Endothelial cell of umbilical vein (primary cell): ENCODE measurements around the gene MRGPRE. TPM values are rescaled to one million over a fixed set of nuclear protein-coding genes. Genes with fewer than 3 reads are reported as not detected.

Experiments used
- BruUV-seq: library from RNA; stranded (reverse); fragments of 400-500 nt; replicated peaks from 2 replicates; lab custom pipeline; 2021; lab: Mats Ljungman, UMichigan
- CTCF ChIA-PET: fragments of 300-600, 350-600 bp; sonication (Branson Sonifier 250); formaldehyde crosslinking; loops from one replicate; lab custom pipeline; 2021; ENCODE audit warnings: antibody characterized with exemption, inconsistent platforms; lab: Charles Lee
- POLR2A ChIA-PET: fragments of 300-600, 350-600 bp; sonication (Branson Sonifier 250); formaldehyde crosslinking; loops from one replicate; lab custom pipeline; 2021; ENCODE audit warnings: antibody characterized with exemption, inconsistent platforms; lab: Charles Lee
- DNase-seq: peaks from one replicate; pipeline ENCODE4 v3.0.0-alpha.2; 2011; ENCODE audit warnings: low read depth, low spot score
- FAIRE-seq: peaks from 2 replicates; lab custom pipeline; 2011; peaks lifted over from hg19 to GRCh38; lab: Jason Lieb, UNC
- H2AFZ ChIP-seq: 2 replicates; pipeline ENCODE4 v1.6.0; 2012; ENCODE audit warnings: low read depth, low read length, control low read depth, inconsistent platforms
- H3K27ac ChIP-seq: 2 replicates; pipeline ENCODE4 v1.5.1; 2011; ENCODE audit warnings: low read depth, mild to moderate bottlenecking, control low read depth, low read length, moderate library complexity; ENCODE audit not compliant: insufficient read depth
- H3K27me3 ChIP-seq, 2 experiments: 2 replicates each; pipeline versions ENCODE4 v1.6.0 to v1.6.1; 2011; ENCODE audit warnings: low read length in 2 of 2, mixed read lengths in 1 of 2; ENCODE audit not compliant: control insufficient read depth in 2 of 2, insufficient read depth in 2 of 2
- H3K36me3 ChIP-seq, 2 experiments: 2 replicates in 1 of 2; 3 replicates in 1 of 2; pipeline ENCODE4 v1.5.1; 2011; ENCODE audit warnings: low read length in 2 of 2, mild to moderate bottlenecking in 1 of 2, moderate library complexity in 1 of 2; ENCODE audit not compliant: control insufficient read depth in 2 of 2, insufficient read depth in 2 of 2; ENCODE audit errors: extremely low read depth in 1 of 2
- H3K4me1 ChIP-seq: 3 replicates; pipeline ENCODE4 v1.5.1; 2011; ENCODE audit warnings: mild to moderate bottlenecking, low read length; ENCODE audit not compliant: control insufficient read depth, insufficient read depth; ENCODE audit errors: extremely low read depth
- H3K4me2 ChIP-seq: 2 replicates; pipeline ENCODE4 v1.6.1; 2011; ENCODE audit warnings: low read length, control low read depth, mixed read lengths; ENCODE audit not compliant: insufficient read depth
- H3K4me3 ChIP-seq, 3 experiments: fragments of 200-600 bp in 1 of 3; sonication (generic), shearing (Covaris generic) in 1 of 3; replicated peaks in 1 of 3; 2 replicates each; pipeline ENCODE4 v1.5.1; 2011 to 2016; ENCODE audit warnings: control low read depth in 3 of 3, low read length in 3 of 3, mild to moderate bottlenecking in 2 of 3, inconsistent platforms in 1 of 3, low read depth in 1 of 3, moderate library complexity in 1 of 3; ENCODE audit not compliant: insufficient read depth in 1 of 3
- H3K79me2 ChIP-seq: 2 replicates; pipeline ENCODE4 v1.6.0; 2012; ENCODE audit warnings: low read length, inconsistent platforms; ENCODE audit not compliant: control insufficient read depth, insufficient read depth
- H3K9ac ChIP-seq: replicated peaks from 2 replicates; pipeline ENCODE3; 2011; ENCODE audit warnings: low read length, control low read depth; ENCODE audit not compliant: insufficient read depth; ENCODE audit errors: extremely low read depth
- H3K9me1 ChIP-seq: replicated peaks from 3 replicates; pipeline ENCODE4 v1.6.0; 2011; ENCODE audit warnings: mild to moderate bottlenecking, low read length; ENCODE audit not compliant: control insufficient read depth, insufficient read depth; ENCODE audit errors: extremely low read depth
- H3K9me3 ChIP-seq: replicated peaks from 2 replicates; pipeline ENCODE4 v1.5.1; 2012; ENCODE audit warnings: low read length, inconsistent platforms; ENCODE audit not compliant: control insufficient read depth, insufficient read depth
- H4K20me1 ChIP-seq: replicated peaks from 2 replicates; pipeline ENCODE3; 2011; ENCODE audit warnings: mild to moderate bottlenecking, low read length; ENCODE audit not compliant: control insufficient read depth, insufficient read depth; ENCODE audit errors: extremely low read depth
- CTCF ChIP-seq, 2 donors: IDR thresholded peaks; 1 replicate in 1 of 2; 2 replicates in 1 of 2; pipeline ENCODE4 v1.5.1; 2011; ENCODE audit warnings: low read length in 2 of 2, mild to moderate bottlenecking in 2 of 2, moderate library complexity in 2 of 2, control low read depth in 1 of 2, inconsistent platforms in 1 of 2, low read depth in 1 of 2; ENCODE audit not compliant: insufficient read depth in 1 of 2; ENCODE audit errors: extremely low read depth in 1 of 2
- EZH2 ChIP-seq: IDR thresholded peaks from 2 replicates; pipeline ENCODE4 v1.6.1; 2012; ENCODE audit warnings: borderline replicate concordance, low read depth, mild to moderate bottlenecking, moderate library complexity, low read length, inconsistent platforms; ENCODE audit not compliant: severe bottlenecking
- FOS ChIP-seq: IDR thresholded peaks from 2 replicates; pipeline ENCODE4 v1.6.1; 2011; ENCODE audit warnings: mild to moderate bottlenecking, low read length, moderate library complexity, borderline replicate concordance; ENCODE audit not compliant: insufficient read depth
- GATA2 ChIP-seq: IDR thresholded peaks from 2 replicates; pipeline ENCODE4 v1.7.0; 2011; ENCODE audit warnings: low read depth, mild to moderate bottlenecking, moderate library complexity, mixed read lengths, low read length; ENCODE audit not compliant: insufficient read length, insufficient read depth
- JUN ChIP-seq: IDR thresholded peaks from 2 replicates; pipeline ENCODE4 v1.6.1; 2011; ENCODE audit warnings: borderline replicate concordance, low read depth; ENCODE audit not compliant: insufficient read length, insufficient read depth
- MAX ChIP-seq: IDR thresholded peaks from 2 replicates; pipeline ENCODE4 v1.6.1; 2011; ENCODE audit not compliant: insufficient read depth, insufficient read length
- MYC ChIP-seq: IDR thresholded peaks from one replicate; pipeline ENCODE4 v1.6.1; 2011; ENCODE audit warnings: mild to moderate bottlenecking, low read depth, low read length
- POLR2A ChIP-seq: IDR thresholded peaks from 2 replicates; pipeline ENCODE4 v1.6.1; 2012; ENCODE audit warnings: low read depth, mild to moderate bottlenecking, control low read depth, low read length
- POLR2AphosphoS5 ChIP-seq: IDR thresholded peaks from 2 replicates; pipeline ENCODE4 v1.6.1; 2012; ENCODE audit warnings: low read depth, mild to moderate bottlenecking, control low read depth, low read length, moderate library complexity; ENCODE audit not compliant: insufficient read depth
- dilution Hi-C: fragments of 300-500 bp; cut with MboI; formaldehyde crosslinking; loops from one replicate; pipeline ENCODE4 v1.15.0; 2019; ENCODE audit warnings: low sequenced_read_pairs; ENCODE audit not compliant: extremely low pct_ligation_motif_present
- intact Hi-C: fragments of 100-400 bp; cut with micrococcal nuclease; formaldehyde crosslinking; loops from one replicate; pipeline ENCODE4 v1.10.0; 2022
- polyA plus RNA-seq, 4 experiments: library from polyadenylated mRNA; depleted of rRNA in 3 of 4; stranded (reverse) in 3 of 4; unstranded in 1 of 4; fragments of >200 nt; gene quantifications; 2 replicates each; pipeline versions ENCODE4 v1.2.1 to v1.2.3, GENCODE V29; 2011 to 2012; ENCODE audit warnings: missing spikeins in 1 of 4
- total RNA-seq: library from RNA; stranded (reverse); gene quantifications from 2 replicates; pipeline ENCODE4 v1.2.3, GENCODE V29; 2021

MRGPRE gene
- total and polyA plus RNA-seq, 2 donors (not counting 3 experiments of a cell fraction or from before 2014, with no cell fraction given): not detected

- no TSS peak for BruUV-seq
- no peak for TF ChIP-seq MAX
- TF ChIP-seq MYC: no peak
- TF ChIP-seq GATA2: no peak
- TF ChIP-seq POLR2AphosphoS5: no peak
- no peak for TF ChIP-seq POLR2A
- no peak for TF ChIP-seq FOS
- TF ChIP-seq JUN: no peak
- no peak for TF ChIP-seq EZH2
- TF ChIP-seq CTCF (IDR thresholded peaks at IDR 0.05; ENCODE audit: extremely low read depth in 1 of 2, insufficient read depth in 1 of 2, low read depth in 1 of 2, low read length in 2 of 2): no peak
- Histone ChIP-seq H3K9me1 (no peaks in the 10 kb centered on the region), H3K4me1 (no peaks in the 10 kb centered on the region), H3K4me3 (no peak overlapping the region), H4K20me1 (no peaks in the 10 kb centered on the region), H2AFZ (no peak overlapping the region), H3K4me2 (no peak overlapping the region), H3K9me3 (no peaks in the 10 kb centered on the region), H3K36me3 (no peaks in the 10 kb centered on the region), H3K27ac (no peak overlapping the region), H3K9ac (no peak overlapping the region), H3K79me2 (no peaks in the 10 kb centered on the region), H3K27me3 (no peaks in the 10 kb centered on the region)
- FAIRE-seq (no peak), DNase-seq (no peak)
- intact Hi-C loops (no loop called here), dilution Hi-C loops (no loop called here)
- POLR2A ChIA-PET: no interaction called here
- CTCF ChIA-PET: interaction anchor here (1.4 to 2.8 kb wide), 2 partner anchors 183 to 188 kb away, joined by 6 to 13 read pairs; no protein-coding TSS in a partner anchor
Measured at GRCh38 chr11:3220101-3220500, 12.1 kb downstream of the MRGPRE start.
